Keratinocyte (primary cell): Measurements from ENCODE around the gene DOK6. TPM values are rescaled to one million over a fixed set of nuclear protein-coding genes. Genes with fewer than 3 reads are reported as not detected.

ENCODE experiments used
- DNase-seq: peaks from one replicate; pipeline ENCODE4 v3.0.0-alpha.2; 2011; ENCODE audit warnings: low read depth, missing footprints, low spot score
- FAIRE-seq: peaks from 2 replicates; lab custom pipeline; 2011; peaks lifted over from hg19 to GRCh38; lab: Jason Lieb, UNC
- H2AFZ ChIP-seq: 2 replicates; pipeline ENCODE4 v1.6.0; 2012; ENCODE audit warnings: low read length, control low read depth, inconsistent platforms; ENCODE audit not compliant: control insufficient read depth
- H3K27ac ChIP-seq: 2 replicates; pipeline ENCODE4 v1.5.1; 2011; ENCODE audit warnings: low read length; ENCODE audit not compliant: control insufficient read depth, insufficient read depth
- H3K27me3 ChIP-seq: 3 replicates; pipeline ENCODE4 v1.6.0; 2011; ENCODE audit warnings: low read length; ENCODE audit not compliant: control insufficient read depth, insufficient read depth; ENCODE audit errors: extremely low read depth
- H3K36me3 ChIP-seq, 2 experiments: 2 replicates in 1 of 2; 3 replicates in 1 of 2; pipeline ENCODE4 v1.5.1; 2011; ENCODE audit warnings: low read length in 2 of 2, mild to moderate bottlenecking in 1 of 2; ENCODE audit not compliant: control insufficient read depth in 2 of 2, insufficient read depth in 2 of 2; ENCODE audit errors: extremely low read depth in 1 of 2
- H3K4me1 ChIP-seq: 3 replicates; pipeline ENCODE4 v1.5.1; 2011; ENCODE audit warnings: low read length; ENCODE audit not compliant: control insufficient read depth, insufficient read depth; ENCODE audit errors: extremely low read depth
- H3K4me2 ChIP-seq: 3 replicates; pipeline ENCODE4 v1.6.0; 2011; ENCODE audit warnings: low read depth, low read length; ENCODE audit not compliant: control insufficient read depth, insufficient read depth; ENCODE audit errors: extremely low read depth
- H3K4me3 ChIP-seq, 3 experiments: fragments of 200-600 bp in 1 of 3; sonication (generic) in 1 of 3; 2 replicates in 2 of 3; 3 replicates in 1 of 3; pipeline ENCODE4 v1.5.1; 2011 to 2016; ENCODE audit warnings: low read length in 3 of 3, mild to moderate bottlenecking in 3 of 3, control low read depth in 2 of 3, inconsistent platforms in 1 of 3, low read depth in 1 of 3, mixed read lengths in 1 of 3, mixed run types in 1 of 3, moderate library complexity in 1 of 3; ENCODE audit not compliant: control insufficient read depth in 2 of 3, insufficient read depth in 2 of 3; ENCODE audit errors: extremely low read depth in 1 of 3
- H3K79me2 ChIP-seq: 2 replicates; pipeline ENCODE4 v1.6.0; 2012; ENCODE audit warnings: low read length; ENCODE audit not compliant: control insufficient read depth, insufficient read depth
- H3K9ac ChIP-seq: 3 replicates; pipeline ENCODE4 v1.6.0; 2011; ENCODE audit warnings: low read length; ENCODE audit not compliant: control insufficient read depth, insufficient read depth; ENCODE audit errors: extremely low read depth
- H3K9me1 ChIP-seq: 3 replicates; pipeline ENCODE4 v1.6.0; 2011; ENCODE audit warnings: low read length; ENCODE audit not compliant: control insufficient read depth, insufficient read depth; ENCODE audit errors: extremely low read depth
- H3K9me3 ChIP-seq: 2 replicates; pipeline ENCODE4 v1.5.1; 2012; ENCODE audit warnings: low read depth, low read length; ENCODE audit not compliant: control insufficient read depth
- H4K20me1 ChIP-seq: 3 replicates; pipeline ENCODE4 v1.6.0; 2011; ENCODE audit warnings: low read length; ENCODE audit not compliant: control insufficient read depth, insufficient read depth; ENCODE audit errors: extremely low read depth
- EZH2 ChIP-seq: IDR thresholded peaks from one replicate; pipeline ENCODE4 v1.6.1; 2012; ENCODE audit warnings: inconsistent platforms, mild to moderate bottlenecking, low read length, moderate library complexity
- dilution Hi-C: fragments of 300-500 bp; cut with MboI; formaldehyde crosslinking; loops from one replicate; pipeline ENCODE4 v1.7.0; 2020; ENCODE audit warnings: low sequenced_read_pairs; ENCODE audit not compliant: extremely low pct_ligation_motif_present
- polyA plus RNA-seq, 5 experiments: library from polyadenylated mRNA; depleted of rRNA in 3 of 5; stranded (reverse) in 3 of 5; stranded (forward) in 1 of 5; unstranded in 1 of 5; fragments of >200 nt; gene quantifications; 1 replicate in 1 of 5; 2 replicates in 3 of 5; 3 replicates in 1 of 5; pipeline versions ENCODE4 v1.2.1 to v1.2.3, GENCODE V29; 2011 to 2012; ENCODE audit warnings: missing spikeins in 2 of 5, low read depth in 1 of 5, low replicate concordance in 1 of 5
- TF ChIP-seq, protein P1 (sequence below), 3 experiments: IDR thresholded peaks in 1 of 3; conservative IDR thresholded peaks in 1 of 3; optimal IDR thresholded peaks in 1 of 3; 2 replicates in 2 of 3; 3 replicates in 1 of 3; pipeline versions ENCODE3 to v1.5.1; 2011; ENCODE audit warnings: low read length in 3 of 3, mild to moderate bottlenecking in 3 of 3, moderate library complexity in 2 of 3, control low read depth in 1 of 3, inconsistent platforms in 1 of 3; ENCODE audit not compliant: insufficient read depth in 2 of 3; ENCODE audit errors: extremely low read depth in 1 of 3

Gene DOK6
- polyA plus RNA-seq, 1 donor (not counting 4 experiments of a cell fraction or from before 2014, with no cell fraction given) = not detected

DNA sequence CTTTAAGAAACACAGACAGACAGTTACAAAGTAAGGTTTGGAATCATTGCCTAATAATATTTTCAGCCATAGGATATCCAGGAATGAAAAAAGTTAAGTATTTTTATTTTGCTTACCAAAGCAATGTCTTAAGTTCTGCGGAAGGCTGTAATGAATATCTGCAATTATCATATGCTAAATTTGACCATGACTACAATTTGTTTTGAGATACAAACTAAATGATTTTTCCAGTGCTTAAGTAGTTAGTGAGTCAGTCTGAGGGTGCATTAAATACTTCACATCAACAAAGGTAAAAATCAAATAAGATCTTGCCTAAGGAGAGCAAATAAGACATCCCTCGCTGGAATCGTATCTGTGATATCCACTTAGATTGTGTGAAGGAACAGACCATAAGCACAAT is 297.0 kb downstream of the DOK6 start:
- H3K79me2 ChIP-seq = no peaks in the 10 kb centered on the region

DNA sequence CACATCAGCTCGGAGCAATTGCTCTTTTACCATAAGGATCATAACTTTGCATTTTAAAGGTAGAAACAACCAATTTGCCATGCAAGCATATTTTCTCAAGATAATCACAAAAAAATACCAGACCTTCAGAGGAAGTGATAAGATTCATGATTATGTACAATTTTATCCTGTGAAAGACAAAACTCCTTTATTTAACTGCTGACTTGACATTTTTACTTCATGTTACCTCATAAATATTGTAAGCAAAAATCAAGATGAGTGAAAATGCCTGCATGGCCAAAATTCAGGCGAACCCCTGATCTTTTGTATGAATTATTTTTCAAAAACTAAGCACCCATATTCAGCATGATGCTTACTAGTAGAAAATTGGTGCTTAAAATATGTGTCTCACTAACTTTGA is 300.6 kb downstream of the DOK6 start:
- FAIRE-seq (no peak), DNase-seq (no peak)
- H3K36me3 ChIP-seq = no peaks in the 10 kb centered on the region
- H3K27me3 ChIP-seq = no peaks in the 10 kb centered on the region
- H3K9me3 ChIP-seq = no peaks in the 10 kb centered on the region
- H3K4me1 ChIP-seq = no peaks in the 10 kb centered on the region
- no peak overlapping the region for H3K9ac ChIP-seq
- no peaks in the 10 kb centered on the region for H4K20me1 ChIP-seq
- no peaks in the 10 kb centered on the region for H3K9me1 ChIP-seq
- TF ChIP-seq, protein P1, sequence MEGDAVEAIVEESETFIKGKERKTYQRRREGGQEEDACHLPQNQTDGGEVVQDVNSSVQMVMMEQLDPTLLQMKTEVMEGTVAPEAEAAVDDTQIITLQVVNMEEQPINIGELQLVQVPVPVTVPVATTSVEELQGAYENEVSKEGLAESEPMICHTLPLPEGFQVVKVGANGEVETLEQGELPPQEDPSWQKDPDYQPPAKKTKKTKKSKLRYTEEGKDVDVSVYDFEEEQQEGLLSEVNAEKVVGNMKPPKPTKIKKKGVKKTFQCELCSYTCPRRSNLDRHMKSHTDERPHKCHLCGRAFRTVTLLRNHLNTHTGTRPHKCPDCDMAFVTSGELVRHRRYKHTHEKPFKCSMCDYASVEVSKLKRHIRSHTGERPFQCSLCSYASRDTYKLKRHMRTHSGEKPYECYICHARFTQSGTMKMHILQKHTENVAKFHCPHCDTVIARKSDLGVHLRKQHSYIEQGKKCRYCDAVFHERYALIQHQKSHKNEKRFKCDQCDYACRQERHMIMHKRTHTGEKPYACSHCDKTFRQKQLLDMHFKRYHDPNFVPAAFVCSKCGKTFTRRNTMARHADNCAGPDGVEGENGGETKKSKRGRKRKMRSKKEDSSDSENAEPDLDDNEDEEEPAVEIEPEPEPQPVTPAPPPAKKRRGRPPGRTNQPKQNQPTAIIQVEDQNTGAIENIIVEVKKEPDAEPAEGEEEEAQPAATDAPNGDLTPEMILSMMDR (optimal IDR thresholded peaks at IDR 0.05 in 1 of 3, IDR thresholded peaks at IDR 0.05 in 1 of 3, conservative IDR thresholded peaks at IDR 0.05 in 1 of 3; ENCODE audit: extremely low read depth in 1 of 3, insufficient read depth in 2 of 3, low read length in 3 of 3) = no peak
- no peak for TF ChIP-seq EZH2
- no peak overlapping the region for H3K4me2 ChIP-seq
- dilution Hi-C loops = no loop called here
- no peak overlapping the region for H3K4me3 ChIP-seq
- H3K79me2 ChIP-seq = no peaks in the 10 kb centered on the region
- H2AFZ ChIP-seq = no peak overlapping the region
- no peak overlapping the region for H3K27ac ChIP-seq

More for the DNA sequence above, 297.0 kb downstream of the DOK6 start:
- DNase-seq = no peak
- Histone ChIP-seq H3K9me3 (no peaks in the 10 kb centered on the region), H3K27ac (no peak overlapping the region), H3K9ac (no peak overlapping the region), H3K9me1 (no peaks in the 10 kb centered on the region), H2AFZ (no peak overlapping the region), H3K27me3 (no peaks in the 10 kb centered on the region), H3K36me3 (no peaks in the 10 kb centered on the region), H3K4me2 (no peak overlapping the region), H3K4me1 (no peaks in the 10 kb centered on the region), H4K20me1 (no peaks in the 10 kb centered on the region), H3K4me3 (no peak overlapping the region)
- FAIRE-seq = no peak
- dilution Hi-C loops = no loop called here
- TF ChIP-seq, protein P1 (optimal IDR thresholded peaks at IDR 0.05 in 1 of 3, IDR thresholded peaks at IDR 0.05 in 1 of 3, conservative IDR thresholded peaks at IDR 0.05 in 1 of 3; ENCODE audit: extremely low read depth in 1 of 3, insufficient read depth in 2 of 3, low read length in 3 of 3) = no peak
- no peak for TF ChIP-seq EZH2
